CD1c-positive myeloid dendritic cell (primary cell): ENCODE results near the gene NOTCH4.
A peak's percentile ranks its signal among the peaks of the same experiment; 100 is the strongest.
"Not testable (repeated sequence)": the region's sequence is repeated elsewhere in the genome, so short reads cannot be mapped to it uniquely, and the experiment has no call there.

Experiments
- DNase-seq: peaks from one replicate; pipeline ENCODE4 v3.0.0-alpha.2; 2016; ENCODE audit errors: extremely low spot score

NOTCH4 gene

DNA sequence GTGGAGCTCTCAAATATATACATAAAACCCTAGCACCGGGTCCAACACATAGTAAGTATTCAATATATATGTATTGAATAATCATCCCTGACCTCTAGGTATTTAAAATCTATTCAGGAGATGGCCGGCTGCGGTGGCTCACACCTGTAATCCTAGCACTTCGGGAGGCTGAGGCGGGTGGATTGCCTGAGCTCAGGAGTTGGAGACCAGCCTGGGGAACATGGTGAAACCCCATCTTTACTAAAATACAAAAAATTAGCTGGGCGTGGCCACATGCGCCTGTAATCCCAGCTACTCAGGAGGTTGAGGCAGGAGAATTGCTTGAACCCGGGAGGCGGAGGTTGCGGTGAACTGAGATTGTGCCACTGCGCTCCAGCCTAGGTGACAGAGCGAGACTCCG lies 30.8 kb downstream of the NOTCH4 start:
- DNase-seq, result not testable (repeated sequence)

DNA sequence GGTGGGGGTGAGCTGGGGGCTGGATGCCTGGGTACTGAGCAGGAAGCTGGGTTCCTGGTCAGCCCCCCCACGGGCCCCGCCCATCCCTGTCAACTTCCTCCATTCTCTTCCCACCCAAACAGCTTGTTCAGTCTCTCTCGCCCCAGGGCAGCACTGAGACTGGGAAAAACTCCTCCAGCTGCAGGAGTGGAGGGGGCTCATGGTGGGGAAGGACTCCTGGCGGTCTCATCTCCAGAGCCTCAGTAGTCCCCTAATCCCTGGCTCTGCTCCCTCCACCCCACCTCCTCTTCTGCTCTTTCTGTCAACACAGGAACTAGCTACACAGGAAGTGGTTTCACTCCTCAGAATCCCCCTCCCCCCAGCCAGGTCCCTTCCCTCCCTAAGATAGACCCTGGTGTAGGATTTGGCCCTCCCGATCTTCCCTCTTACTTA lies 31.2 kb downstream of the NOTCH4 start, which contains the start of gene GPSM3:
Gene GPSM3 (minus strand): TSS at position 36 of the 432 bp plus-strand sequence. CDS start 130 bp downstream, outside the sequence.
- DNase-seq, result peak; percentile 65

DNA sequence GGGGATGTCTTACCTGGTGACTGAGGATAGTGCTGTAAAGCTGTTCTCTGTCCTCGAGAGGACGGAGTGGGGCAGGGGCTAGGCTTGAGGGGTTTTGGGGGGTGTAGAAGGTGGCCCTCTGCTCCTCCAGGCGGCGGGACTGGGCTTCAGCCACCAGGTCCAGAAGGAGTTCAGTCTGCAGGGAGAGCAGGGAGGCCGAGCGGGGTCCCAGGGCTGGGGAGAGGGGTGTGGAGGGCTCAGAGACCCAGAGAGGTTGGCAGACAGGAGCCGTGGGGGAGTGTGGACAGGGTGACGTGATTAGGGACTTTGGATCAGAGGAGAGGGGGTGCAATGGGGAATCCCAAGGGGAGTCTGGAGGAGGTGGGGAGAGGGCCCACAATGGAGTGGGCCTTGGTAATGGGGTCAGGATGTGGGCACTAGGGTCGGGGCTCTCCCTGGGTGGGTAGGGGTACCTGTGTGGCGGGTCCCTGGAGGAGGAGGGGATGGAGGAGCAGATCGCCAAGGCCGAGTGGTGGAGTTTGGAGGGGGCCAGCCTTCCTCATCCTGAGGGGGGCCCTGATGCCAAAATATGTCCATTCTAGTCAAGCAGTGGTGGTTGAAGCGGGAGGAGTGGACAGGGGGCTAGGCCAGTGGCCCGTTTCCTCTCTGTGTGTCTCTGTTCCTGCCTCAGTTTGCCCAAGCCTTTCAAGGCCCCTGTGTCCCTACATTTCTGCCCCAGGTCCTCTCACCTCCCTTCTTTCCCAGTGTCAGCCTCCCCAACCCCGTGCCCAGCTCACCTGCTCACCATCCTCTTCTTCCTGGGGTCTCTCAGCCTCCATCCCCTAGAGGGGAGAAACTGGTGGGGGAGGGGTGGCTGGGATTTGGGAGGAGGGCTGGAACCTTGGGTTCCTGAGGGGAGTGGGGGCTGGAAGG lies 31.9 kb downstream of the NOTCH4 start:
- no peak for DNase-seq

DNA sequence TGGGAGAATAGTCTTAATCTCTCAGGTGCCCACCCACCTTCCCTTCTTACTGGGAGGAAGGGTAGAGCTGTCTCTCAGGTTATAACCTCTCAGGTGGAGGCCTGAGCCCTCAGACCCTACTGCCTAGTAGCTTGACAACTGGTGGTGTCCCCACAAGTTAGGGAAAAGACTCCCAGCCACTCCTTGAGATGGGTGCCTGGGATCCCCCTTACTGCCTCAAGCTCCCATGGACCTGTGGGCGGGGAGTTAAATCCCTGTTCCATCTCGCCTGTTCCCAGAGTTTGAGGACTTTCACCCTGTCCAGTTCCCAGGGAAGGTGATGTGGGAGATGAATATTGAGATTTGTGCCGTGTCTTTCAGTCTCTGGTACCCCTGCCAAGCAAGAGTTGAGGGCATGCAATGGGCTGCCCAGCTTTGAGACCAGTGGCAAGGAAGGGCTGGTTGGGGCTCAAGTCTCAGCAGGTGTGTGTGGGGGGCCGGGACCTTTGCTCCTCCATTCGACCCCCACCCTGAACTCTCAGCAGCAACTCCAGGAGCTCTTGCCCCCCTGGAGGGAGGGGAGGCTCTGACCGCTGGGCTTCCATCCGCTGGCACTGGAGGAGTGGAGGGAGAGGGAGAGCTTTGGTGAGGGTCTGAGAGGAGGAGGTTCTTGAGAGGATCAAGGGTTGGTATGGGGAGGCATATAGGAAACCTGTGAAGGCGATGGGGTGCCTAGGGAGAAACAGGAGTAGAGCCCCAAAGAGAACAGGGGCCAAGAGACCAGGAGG lies 32.8 kb downstream of the NOTCH4 start:
- no peak for DNase-seq

DNA sequence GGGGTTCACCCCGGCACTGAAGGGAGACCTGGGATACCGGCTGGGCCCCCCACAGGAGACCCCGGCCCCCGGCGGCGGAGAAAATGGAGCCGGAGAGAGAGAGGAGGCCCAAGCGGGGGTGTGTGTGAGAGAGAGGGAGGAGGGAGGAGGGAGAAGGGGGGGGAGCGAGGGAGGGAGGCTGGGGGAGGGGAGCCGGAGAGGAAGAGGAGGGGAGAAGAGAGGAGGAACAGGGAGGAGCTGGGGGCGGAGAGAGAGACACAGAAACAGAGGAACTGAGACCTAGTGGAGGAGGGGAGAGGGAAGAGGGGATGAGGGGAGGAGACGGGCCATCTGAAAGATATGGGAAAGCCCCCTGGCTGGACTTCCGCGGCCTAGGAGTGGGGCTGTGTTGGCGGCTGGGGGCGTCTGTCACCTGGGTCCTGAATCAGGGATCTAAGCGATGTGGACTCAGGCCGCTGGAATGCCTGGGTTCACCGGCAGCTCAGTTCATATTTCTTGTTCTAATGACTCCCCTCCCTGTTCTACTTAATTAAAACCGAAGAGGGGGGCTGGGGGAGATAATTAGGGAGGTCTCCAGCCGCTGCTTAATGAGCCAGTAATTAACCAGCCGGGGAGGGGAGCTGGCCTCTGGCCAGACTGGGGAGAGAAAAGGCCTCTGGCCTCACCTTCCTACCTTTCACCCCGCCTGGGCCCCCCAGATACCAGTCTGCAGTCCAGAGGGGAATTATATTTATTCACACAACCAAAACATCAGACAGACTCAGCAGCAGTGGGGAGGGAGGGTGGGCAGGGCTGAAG lies 33.6 kb downstream of the NOTCH4 start, which contains the start of gene PBX2:
Gene PBX2 (minus strand): TSS at position 149 of the 798 bp plus-strand sequence. CDS start 287 bp downstream, outside the sequence.
- DNase-seq, result peak; percentile 84

DNA sequence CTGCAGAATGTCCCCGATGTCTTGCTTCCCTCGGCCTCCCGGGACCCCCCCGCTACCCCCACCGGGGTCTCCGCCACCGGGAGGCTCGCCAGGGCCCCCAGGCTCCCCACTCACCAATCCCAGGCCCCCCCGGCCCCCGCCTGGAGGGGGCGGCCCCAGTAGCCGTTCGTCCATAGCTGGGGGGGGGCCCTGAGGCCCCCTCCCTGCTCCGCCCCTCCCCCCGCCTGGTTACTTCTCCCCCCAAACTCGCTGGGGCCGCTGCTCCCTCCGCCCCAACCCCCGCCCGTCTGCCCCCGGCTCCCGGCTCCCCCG lies 34.2 kb downstream of the NOTCH4 start:
- DNase-seq, result no peak

DNA sequence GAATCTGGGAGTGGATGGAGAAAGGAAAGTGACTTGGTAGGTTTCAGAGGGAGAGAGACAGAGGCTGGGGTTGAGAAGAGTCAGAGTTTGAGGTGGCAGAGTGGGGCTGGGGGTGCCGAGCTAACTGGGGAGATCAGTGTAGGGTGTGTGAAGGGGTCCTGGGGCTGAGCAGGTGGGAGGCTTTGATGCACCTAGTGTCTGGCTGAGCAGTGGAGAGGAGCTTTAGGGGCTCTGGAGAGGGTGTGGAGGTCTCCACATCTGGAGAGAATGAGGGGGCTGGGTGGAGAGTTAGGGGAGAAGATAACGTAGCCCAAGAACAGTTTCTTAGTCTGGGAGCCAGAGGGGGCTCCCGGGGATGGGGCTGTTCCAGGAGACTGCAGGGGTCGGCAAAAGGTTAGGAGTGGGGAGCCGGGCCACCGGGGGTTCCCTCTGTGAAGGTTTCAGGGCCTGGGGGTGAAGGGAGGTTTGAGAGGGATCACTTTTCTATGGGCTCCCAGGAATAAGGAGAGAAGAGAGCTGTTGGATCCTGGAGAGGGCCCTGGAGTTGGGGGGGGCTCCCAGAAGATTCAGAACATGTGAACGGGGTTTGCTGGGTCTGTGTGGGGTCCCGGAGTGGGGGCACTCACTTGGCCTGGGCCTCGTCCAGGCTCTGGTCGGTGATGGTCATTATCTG lies 34.7 kb downstream of the NOTCH4 start:
- DNase-seq, result no peak

DNA sequence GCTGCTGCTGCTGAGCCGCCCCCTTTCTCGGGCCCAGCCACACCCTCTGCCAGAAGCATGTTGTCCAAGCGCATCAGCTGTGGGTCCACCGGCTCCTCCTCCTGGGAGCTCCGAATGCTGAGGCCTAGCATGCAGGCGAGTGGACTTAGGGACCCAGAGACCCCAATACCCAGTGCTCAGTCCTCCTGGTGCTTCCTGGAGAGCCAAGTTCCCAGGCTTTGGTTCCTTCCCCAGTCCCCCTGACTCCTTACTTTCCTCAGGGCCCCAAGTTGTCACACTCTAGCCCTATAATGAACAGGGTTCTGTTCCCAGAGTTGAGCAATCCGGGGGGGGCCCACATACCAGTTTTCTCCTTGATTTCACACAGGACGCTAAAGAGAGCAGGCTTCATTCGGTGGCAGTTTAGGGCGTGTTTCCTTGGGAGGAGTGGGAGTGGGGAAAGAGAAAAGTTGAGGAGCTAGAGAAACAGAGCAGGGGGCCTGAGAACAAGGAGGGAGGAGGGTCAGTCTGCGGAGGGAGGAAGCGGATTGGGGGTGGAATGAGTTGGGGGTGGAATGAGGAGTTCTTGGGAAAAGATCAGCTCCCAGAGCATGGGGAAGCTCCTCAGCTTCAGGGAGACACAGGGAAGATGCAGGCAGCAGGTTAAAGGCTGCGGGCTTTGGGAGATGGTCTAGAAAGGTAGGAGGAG lies 35.3 kb downstream of the NOTCH4 start:
- no peak for DNase-seq

DNA sequence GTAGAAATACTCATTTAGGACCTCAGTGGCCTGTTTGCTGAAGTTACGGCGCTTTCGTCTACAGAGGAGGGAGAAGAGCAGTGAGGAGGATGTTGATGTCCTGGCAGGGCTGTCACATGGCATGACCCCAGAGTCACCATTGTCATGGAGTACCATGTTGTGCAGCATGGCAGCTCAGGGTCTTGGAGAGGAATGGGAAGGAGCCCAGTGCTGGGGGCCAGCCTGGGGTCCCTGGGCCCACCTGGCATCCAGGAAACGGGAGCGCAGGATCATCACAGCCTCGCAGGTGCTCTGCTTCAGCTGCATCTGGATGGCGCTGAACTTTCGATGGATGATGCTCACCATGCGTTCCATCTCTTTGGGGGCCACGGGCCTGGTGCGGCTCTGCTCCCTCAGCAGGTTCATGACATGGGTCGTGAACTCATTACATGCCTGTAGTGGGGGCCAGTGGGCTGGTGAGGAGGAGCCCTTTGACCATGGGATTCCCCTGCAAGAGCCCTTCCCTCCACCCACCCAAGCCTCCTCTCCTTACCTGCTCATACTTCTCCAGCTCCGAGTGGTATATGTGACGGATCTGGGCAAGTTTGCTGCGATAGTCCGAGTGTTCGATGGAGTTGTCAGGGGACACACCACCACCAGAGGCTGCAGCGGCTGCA lies 36.0 kb downstream of the NOTCH4 start:
- not testable (repeated sequence) for DNase-seq

DNA sequence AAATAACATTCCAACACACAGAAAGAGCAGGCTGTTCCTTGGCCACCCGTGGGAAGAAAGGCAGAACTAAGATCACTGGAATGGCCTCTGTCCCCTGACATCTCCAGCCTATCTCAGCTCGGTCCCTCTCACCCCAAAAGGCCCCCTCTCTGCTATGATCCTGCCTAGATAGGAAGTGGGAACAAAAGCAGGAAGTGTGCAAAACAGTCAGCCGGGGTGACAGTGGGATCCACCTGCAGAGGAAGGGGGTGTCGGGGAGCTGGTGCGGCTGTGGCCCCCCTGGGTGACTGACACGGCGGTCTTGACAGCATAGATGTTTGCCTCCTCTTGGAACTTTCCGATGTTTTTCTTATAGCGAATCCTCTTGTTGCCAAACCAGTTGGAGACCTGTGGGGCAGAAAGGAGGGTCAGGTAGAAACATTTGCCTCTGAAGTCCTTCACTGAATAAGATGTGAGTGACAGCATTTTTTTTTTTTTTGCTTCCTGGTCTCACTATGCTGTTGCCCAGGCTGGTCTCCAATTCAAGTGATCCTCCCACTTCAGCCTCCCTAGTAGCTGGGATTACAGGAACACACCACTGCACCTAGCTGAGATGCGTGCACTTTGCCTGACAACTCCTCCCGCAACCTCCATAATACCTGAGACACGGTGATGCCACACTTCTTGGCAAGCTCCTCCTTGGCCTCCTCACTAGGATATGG lies 36.7 kb downstream of the NOTCH4 start:
- DNase-seq, result peak; percentile 48

DNA sequence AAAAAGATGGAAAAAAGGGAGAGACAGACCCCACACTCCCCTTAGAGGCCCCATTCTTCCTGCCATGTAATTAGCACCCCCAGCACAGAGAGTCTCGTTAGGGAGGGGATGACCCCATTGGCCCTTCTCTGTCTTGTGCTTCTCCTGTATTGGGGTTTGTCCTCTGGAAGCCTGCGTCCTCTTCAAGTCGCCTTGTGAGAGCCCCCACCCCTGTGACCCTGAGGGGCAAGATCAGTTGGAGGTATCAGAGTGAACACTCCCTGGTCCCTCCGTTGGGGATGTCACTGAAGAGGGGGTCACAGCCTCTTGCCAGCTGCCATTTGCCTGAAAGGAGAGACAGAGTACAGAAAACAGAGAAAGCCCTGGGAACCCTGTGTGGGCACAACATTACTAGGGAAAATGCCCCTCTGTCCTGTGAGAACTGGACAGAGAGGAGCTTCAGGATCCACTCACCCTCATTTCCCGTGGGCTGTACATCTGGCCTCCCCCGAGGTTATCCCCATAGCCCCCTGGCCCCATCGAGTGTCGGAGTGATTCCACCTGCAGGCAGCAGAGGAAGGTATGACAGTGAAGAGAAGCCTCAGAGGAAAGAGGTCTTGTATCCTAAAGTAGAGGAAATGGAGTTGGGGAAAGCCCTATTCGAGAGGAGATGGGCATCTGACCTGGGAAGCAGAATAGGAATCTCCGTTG lies 37.6 kb downstream of the NOTCH4 start:
- DNase-seq, result not testable (repeated sequence)

DNA sequence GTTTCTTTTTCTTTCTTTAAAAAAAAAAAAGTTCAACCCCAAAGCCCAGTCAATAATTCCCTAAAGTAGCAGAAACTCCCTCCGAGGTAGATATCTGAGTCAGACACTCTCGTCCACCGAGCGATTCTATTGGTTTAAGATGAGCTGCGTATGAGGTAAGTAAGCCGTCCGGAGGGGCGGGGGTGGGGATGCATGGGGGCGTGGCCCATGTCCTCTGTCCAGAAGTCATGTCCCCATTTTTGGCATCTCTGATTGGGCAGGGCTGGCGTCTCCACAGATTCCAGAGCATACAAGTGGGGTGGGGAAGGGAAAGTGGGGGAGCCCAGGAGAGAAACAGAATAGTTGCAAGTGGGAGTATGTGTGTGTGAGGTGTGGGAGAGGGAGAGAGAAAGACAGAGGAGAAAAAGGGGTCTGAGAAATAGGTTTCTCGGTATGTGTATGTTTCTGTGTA lies 38.2 kb downstream of the NOTCH4 start:
- DNase-seq, result peak; percentile 69

DNA sequence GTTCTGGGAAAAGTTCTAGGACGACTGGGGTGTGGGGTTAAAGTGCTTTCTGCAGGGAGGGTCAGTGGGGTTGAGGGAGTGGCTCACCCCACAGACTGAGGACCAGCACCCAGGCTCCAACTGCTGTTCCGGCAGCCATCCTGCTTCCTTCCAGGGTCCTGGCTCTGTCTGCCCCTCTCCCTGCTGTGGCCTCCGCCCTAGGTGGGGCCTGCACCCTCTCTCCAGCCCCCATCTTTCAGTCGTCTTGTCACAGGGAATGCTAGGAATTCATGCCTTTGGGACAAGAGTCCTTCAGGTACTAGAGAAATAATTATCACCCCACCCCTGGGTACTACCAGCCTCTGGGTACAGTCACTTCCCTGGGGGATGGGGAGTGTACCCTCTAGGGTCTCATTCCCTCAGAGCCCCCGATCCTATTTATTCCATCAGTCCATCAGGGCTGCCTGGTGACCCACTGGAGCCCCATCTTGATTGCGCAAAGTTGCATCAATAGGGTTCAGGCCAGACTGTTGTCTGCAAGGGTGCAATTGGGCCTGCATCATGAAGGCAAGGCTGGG lies 39.7 kb downstream of the NOTCH4 start, which contains the start of gene AGER:
Gene AGER (minus strand): TSS at position 170 of the 557 bp plus-strand sequence. CDS start 31 bp downstream, at position 139.
- no peak for DNase-seq

DNA sequence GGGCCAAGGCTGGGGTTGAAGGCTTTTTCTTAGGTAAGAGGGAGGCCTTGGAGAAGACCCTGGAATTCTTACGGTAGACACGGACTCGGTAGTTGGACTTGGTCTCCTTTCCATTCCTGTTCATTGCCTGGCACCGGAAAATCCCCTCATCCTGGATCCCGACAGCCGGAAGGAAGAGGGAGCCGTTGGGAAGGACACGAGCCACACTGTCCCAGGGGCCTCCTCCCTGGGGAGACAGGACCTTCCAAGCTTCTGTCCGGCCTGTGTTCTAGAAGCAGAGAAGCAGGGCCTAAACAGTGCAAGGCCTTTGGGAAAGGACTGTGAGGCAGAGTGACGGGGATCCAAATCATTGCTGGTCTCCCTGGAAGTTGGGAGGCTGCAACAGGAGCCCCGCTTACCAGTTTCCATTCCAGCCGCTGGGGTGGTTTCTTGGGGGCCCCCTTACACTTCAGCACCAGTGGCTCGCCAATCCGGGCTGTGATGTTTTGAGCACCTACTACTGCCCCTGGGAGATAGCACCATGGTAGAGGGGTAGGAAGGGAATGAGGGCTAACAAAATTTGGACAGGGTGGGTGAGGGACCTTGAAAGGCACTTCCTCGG lies 40.3 kb downstream of the NOTCH4 start:
- no peak for DNase-seq

DNA sequence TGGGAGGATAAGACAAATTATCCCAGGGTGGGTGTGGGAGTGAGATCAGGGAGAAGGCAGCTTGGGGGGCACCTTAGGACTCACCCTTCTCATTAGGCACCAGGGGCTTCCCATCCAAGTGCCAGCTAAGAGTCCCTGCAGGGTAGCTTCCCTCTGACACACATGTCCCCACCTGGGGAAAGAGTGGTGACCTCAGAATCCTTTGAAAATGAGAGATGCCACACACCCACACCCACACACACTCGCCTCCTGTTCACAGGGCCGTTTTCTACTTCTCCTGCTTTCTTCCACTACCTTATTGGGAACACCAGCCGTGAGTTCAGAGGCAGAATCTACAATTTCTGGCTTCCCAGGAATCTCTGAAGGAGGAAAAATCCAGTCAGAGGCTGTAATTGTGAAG lies 40.8 kb downstream of the NOTCH4 start:
- DNase-seq, result no peak

DNA sequence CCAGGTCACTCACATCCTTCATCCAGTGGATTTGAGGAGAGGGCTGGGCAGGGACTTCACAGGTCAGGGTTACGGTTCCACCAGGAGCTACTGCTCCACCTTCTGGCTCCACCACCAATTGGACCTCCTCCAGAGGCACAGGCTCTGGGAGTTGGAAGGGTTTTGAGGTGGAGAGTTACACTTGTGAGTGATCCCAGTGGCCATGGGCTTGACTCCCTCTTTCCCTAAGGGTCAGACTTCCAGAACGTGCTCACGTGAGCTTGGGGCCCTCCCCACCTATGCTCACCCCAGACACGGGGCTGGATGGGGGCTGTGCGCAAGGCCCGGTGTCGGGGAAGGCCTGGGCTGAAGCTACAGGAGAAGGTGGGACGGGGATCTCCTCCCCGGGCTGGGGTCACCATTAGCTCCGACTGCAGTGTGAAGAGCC lies 41.3 kb downstream of the NOTCH4 start:
- no peak for DNase-seq

DNA sequence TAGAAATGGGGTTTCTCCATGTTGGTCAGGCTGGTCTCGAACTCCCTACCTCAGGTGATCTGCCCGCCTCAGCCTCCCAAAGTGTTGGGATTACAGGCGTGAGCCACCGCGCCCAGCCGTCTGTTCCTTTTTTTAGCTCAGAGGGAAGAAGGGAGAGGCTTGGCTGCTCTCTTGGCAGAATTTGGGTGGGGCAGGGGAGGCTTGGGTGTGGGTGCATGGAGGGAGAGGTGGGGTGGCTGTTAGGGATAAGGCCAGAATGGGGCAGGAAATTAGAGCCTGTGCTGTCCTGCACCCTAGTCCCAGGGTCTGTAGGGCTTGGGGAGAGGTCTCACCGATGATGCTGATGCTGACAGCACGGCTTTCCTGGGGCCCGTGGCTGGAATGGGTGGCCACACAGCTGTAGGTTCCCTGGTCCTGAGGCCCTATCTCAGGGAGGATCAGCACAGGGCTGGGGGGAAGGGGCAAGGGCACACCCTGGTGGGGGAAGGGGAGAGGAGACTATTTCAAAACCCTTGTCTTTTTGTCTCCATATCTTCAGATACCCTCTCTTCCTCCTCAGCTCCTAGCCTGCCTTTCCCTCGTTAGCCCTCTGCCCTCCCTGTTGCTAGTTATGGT lies 41.8 kb downstream of the NOTCH4 start:
- no peak for DNase-seq
